ENCODE measurements around the gene PCED1B.

GRCh38 chr12:47079468-47079980 is at the start of gene PCED1B, which contains the start of gene AMIGO2:
- TF ChIP-seq POLR2A (IDR thresholded peaks at IDR 0.05) (peak in 1 of 2 donors; percentile 5), CTCF (IDR thresholded peaks at IDR 0.05) (peak in 4 of 6 experiments; percentile 8 to 48 (median 42))
